ENCODE measurements around the gene ARAP2. TPM values are rescaled to one million over a fixed set of nuclear protein-coding genes. Genes with fewer than 3 reads are reported as not detected.

Gene ARAP2
- total and polyA plus RNA-seq, 11 donors = 0.38 to 17.0 (median 3.4) TPM

DNA sequence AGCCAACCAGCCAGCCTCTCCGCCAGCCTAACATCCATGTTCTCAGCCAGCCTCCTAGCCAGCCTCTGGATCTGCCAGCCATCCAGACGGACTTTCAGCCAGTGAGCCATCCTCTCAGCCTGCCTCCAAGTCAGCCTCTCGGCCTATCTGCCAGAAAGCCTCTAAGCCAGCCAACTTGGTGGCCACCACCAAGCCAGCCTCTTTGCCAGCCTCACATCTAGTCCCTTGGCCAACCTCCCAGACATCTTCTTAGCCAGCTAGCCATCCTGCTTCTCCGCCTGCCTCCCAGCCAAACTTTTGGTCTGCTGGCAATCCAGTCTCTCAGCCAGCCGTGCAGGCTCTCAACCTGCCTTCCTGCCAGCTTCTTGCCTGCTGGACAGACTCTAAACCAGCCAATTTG, 16.4 kb upstream of the ARAP2 start:
- TF ChIP-seq, protein P1, sequence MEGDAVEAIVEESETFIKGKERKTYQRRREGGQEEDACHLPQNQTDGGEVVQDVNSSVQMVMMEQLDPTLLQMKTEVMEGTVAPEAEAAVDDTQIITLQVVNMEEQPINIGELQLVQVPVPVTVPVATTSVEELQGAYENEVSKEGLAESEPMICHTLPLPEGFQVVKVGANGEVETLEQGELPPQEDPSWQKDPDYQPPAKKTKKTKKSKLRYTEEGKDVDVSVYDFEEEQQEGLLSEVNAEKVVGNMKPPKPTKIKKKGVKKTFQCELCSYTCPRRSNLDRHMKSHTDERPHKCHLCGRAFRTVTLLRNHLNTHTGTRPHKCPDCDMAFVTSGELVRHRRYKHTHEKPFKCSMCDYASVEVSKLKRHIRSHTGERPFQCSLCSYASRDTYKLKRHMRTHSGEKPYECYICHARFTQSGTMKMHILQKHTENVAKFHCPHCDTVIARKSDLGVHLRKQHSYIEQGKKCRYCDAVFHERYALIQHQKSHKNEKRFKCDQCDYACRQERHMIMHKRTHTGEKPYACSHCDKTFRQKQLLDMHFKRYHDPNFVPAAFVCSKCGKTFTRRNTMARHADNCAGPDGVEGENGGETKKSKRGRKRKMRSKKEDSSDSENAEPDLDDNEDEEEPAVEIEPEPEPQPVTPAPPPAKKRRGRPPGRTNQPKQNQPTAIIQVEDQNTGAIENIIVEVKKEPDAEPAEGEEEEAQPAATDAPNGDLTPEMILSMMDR (IDR thresholded peaks at IDR 0.05) = no peak
- no peak for TF ChIP-seq POLR2A (IDR thresholded peaks at IDR 0.05)
- ATAC-seq = no peak
- DNase-seq = no peak
- intact Hi-C loops (cut with DNase I) = no loop called here
- Histone ChIP-seq H3K4me3 (no peak overlapping the region), H3K27me3 (no peaks in the 10 kb centered on the region), H3K9me3 (no peaks in the 10 kb centered on the region), H3K4me1 (peaks cover 0 to 21% (median 0%) of the 10 kb centered on the region in 12 donors), H3K27ac (no peak overlapping the region), H3K36me3 (no peaks in the 10 kb centered on the region)
- WGBS, 4 donors = 77 to 81% (median 79%) methylated on average over 4 to 5 of the region's 5 CpGs

DNA sequence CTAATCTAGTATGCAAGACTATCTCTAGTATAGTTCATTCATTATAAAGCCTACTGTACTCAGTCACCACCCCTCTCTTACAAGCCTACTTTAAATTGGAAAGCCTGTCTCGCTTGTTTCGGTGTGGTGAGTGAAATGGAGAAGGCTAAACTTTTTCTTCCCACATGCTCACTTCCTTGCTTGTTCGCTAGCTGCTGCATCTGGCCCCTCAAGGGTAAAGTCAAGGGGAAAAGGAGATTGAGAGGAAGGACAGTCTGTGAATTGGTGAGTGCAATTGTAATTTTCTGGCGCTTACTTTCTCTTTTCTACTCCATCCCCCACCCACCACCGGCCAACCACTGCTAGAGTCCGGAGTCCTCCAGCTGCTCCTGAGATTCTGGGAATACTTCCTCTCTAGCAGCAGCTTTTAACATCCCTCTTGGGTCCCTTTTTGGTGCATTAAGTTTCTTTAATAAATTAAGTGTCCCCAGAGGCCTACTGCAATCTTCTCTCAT, 12.1 kb upstream of the ARAP2 start:
- ATAC-seq = peak; percentile 32 to 62 (median 54)
- intact Hi-C loops (cut with DNase I) = no loop called here

DNA sequence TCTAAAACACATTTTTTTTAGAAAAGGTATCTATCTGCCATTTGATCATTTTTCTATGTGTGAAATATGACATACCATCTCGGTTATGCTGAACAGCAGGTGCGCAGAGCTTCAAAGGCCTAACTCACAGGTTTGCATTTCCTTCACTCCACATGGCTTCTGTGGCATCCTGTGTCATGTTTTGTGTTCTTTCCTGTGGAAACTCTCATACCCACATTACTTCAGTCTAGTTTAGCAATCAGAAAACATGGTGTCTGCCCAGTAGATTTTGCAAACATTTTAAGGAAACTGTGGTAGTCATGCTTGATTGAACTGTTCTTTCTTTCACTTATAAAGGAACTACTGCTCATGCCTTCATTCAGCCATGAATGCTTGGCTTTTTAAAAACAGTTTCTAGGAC, 11.3 kb upstream of the ARAP2 start:
- intact Hi-C loops (cut with DNase I) = no loop called here
- no peaks in the 10 kb centered on the region for H3K27me3 ChIP-seq
- H3K9me3 ChIP-seq = no peaks in the 10 kb centered on the region
- ATAC-seq (peak in 2 of 4 donors; percentile 13 to 44), DNase-seq (no peak)
- peak overlapping the region in 1 of 12 donors; percentile 86 for H3K27ac ChIP-seq
- H3K36me3 ChIP-seq = no peaks in the 10 kb centered on the region
- 78 to 91% (median 83%) methylated on average over 2 of the region's 2 CpGs for WGBS, 4 donors
- no peak overlapping the region for H3K4me3 ChIP-seq
- TF ChIP-seq, protein P1 (IDR thresholded peaks at IDR 0.05) = no peak
- TF ChIP-seq POLR2A (IDR thresholded peaks at IDR 0.05) = no peak
- H3K4me1 ChIP-seq = peaks cover 0 to 25% (median 0%) of the 10 kb centered on the region in 12 donors

More for the DNA sequence above, 12.1 kb upstream of the ARAP2 start:
- peak in 2 of 5 donors; percentile 19 to 49 for DNase-seq
- Histone ChIP-seq H3K36me3 (no peaks in the 10 kb centered on the region), H3K4me1 (peaks cover 0 to 25% (median 0%) of the 10 kb centered on the region in 12 donors), H3K9me3 (no peaks in the 10 kb centered on the region), H3K27me3 (no peaks in the 10 kb centered on the region), H3K27ac (peak overlapping the region in 5 of 12 donors; percentile 4 to 86 (median 5)), H3K4me3 (peak overlapping the region in 7 of 12 donors; percentile 1 to 35 (median 27))
- 50 to 56% (median 53%) methylated on average over 6 of the region's 6 CpGs for WGBS, 4 donors
- TF ChIP-seq, protein P1 (IDR thresholded peaks at IDR 0.05) = no peak
- TF ChIP-seq POLR2A (IDR thresholded peaks at IDR 0.05) = no peak

DNA sequence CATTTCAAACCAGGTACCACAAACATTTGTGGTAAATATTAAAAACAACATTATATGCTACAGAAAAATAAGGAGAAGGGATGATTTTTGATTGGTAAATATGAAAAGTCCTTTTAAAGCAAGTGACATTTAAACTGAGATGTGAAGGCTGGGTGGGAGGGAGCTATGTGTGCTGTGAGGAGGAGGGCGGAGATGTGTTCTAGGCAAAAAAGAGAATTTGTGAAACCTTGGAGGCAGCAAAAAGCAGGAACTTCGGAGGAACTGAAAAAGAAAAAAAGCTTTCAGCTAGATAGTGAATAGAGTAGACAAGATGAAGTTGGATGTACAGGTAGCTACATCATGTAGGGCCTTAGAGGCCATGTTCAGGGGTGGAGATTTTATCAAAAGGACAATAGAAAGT, 10.1 kb upstream of the ARAP2 start:
- Histone ChIP-seq H3K36me3 (no peaks in the 10 kb centered on the region), H3K27ac (peak overlapping the region in 1 of 12 donors; percentile 86), H3K4me1 (peaks cover 0 to 25% (median 0%) of the 10 kb centered on the region in 12 donors), H3K4me3 (no peak overlapping the region), H3K27me3 (no peaks in the 10 kb centered on the region), H3K9me3 (no peaks in the 10 kb centered on the region)
- TF ChIP-seq, protein P1 (IDR thresholded peaks at IDR 0.05) = no peak
- no peak for TF ChIP-seq POLR2A (IDR thresholded peaks at IDR 0.05)
- DNase-seq = no peak
- intact Hi-C loops (cut with DNase I) = no loop called here
- ATAC-seq = no peak
- WGBS, 4 donors = 80 to 85% (median 84%) methylated on average over 2 of the region's 2 CpGs
